Mesothelial cell of epicardium (in vitro differentiated cells): Measurements from ENCODE around the gene CD160. TPM values are rescaled to one million over a fixed set of nuclear protein-coding genes. Genes with fewer than 3 reads are reported as not detected.
A peak's percentile ranks its signal among the peaks of the same experiment; 100 is the strongest.

Experiments
- DNase-seq, 2 experiments: peaks; one replicate each; pipeline ENCODE4 v3.0.0; 2021; ENCODE audit warnings: low spot score in 2 of 2; ENCODE audit not compliant: unreplicated experiment in 2 of 2
- H3K27ac Mint-ChIP-seq: 2 replicates; pipeline ENCODE4 v1.8.0; 2021; ENCODE audit warnings: mixed read lengths
- H3K27me3 Mint-ChIP-seq: 2 replicates; pipeline ENCODE4 v1.8.0; 2021; ENCODE audit warnings: low read depth, mixed read lengths
- H3K36me3 Mint-ChIP-seq: 2 replicates; pipeline ENCODE4 v1.8.0; 2021; ENCODE audit warnings: mixed read lengths
- H3K4me1 Mint-ChIP-seq: 2 replicates; pipeline ENCODE4 v1.8.0; 2021; ENCODE audit warnings: mixed read lengths
- H3K4me3 Mint-ChIP-seq: 2 replicates; pipeline ENCODE4 v1.8.0; 2021; ENCODE audit warnings: mild to moderate bottlenecking, moderate library complexity, mixed read lengths
- H3K9me3 Mint-ChIP-seq: 2 replicates; pipeline ENCODE4 v1.8.0; 2021; ENCODE audit warnings: mixed read lengths
- total RNA-seq: library from RNA; stranded (reverse); gene quantifications from 3 replicates; pipeline ENCODE4 v1.2.1, GENCODE V29; 2021
- TF ChIP-seq, protein P1 (sequence below): fragments of 200-600 bp; sonication (generic); IDR thresholded peaks from one replicate; pipeline ENCODE4 v1.5.0; 2021; ENCODE audit warnings: antibody characterized with exemption; ENCODE audit not compliant: unreplicated experiment

Gene CD160
- total RNA-seq, 1 donor from 2014 or later = not detected

DNA sequence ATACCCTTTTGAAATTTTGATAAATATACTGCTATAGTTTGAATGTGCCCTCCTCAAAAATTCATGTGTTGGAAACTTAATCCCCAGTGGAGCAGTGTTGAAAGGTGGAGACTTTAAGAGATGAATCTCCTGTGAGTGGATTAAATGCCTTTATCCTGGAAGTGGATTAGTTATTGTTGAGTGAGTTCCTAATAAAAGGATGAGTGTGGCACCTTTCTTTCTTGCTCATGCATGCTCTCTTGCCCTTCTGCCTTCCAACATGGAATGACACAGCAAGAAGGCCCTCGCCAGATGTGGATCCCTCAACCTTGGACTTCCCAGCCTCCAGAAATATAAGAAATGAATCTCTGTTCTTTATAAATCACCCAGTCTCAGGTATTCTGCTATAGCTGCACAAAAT, 51.8 kb downstream of the CD160 start:
- no peak overlapping the region for H3K4me3 Mint-ChIP-seq
- H3K36me3 Mint-ChIP-seq = peaks cover 50% of the 10 kb centered on the region
- H3K27ac Mint-ChIP-seq = no peak overlapping the region
- TF ChIP-seq, protein P1, sequence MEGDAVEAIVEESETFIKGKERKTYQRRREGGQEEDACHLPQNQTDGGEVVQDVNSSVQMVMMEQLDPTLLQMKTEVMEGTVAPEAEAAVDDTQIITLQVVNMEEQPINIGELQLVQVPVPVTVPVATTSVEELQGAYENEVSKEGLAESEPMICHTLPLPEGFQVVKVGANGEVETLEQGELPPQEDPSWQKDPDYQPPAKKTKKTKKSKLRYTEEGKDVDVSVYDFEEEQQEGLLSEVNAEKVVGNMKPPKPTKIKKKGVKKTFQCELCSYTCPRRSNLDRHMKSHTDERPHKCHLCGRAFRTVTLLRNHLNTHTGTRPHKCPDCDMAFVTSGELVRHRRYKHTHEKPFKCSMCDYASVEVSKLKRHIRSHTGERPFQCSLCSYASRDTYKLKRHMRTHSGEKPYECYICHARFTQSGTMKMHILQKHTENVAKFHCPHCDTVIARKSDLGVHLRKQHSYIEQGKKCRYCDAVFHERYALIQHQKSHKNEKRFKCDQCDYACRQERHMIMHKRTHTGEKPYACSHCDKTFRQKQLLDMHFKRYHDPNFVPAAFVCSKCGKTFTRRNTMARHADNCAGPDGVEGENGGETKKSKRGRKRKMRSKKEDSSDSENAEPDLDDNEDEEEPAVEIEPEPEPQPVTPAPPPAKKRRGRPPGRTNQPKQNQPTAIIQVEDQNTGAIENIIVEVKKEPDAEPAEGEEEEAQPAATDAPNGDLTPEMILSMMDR = no peak
- DNase-seq = no peak
- peaks cover 11% of the 10 kb centered on the region for H3K9me3 Mint-ChIP-seq
- no peaks in the 10 kb centered on the region for H3K27me3 Mint-ChIP-seq
- H3K4me1 Mint-ChIP-seq = no peaks in the 10 kb centered on the region

DNA sequence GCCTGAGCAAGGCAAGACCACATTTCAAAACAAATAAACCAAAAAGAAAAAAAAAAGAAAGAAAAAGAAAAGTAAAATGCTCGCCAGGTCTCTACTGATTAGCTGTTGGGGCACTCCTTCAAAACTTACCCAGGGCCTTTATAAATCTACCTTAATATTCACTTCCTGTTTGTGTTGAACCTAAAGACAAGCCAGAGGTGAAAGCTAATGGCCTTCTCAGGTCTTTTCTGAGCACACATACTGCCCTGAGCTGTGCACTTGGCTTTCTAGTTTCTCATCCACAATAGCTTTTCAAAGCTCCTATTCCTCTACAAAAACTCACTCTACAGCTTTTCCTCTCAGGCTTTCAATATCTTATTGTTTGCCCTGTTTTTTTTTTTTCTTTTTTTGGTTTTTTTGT, 54.1 kb downstream of the CD160 start:
- peaks cover 11% of the 10 kb centered on the region for H3K9me3 Mint-ChIP-seq
- H3K4me3 Mint-ChIP-seq = no peak overlapping the region
- no peaks in the 10 kb centered on the region for H3K4me1 Mint-ChIP-seq
- peaks cover 39% of the 10 kb centered on the region for H3K36me3 Mint-ChIP-seq
- no peaks in the 10 kb centered on the region for H3K27me3 Mint-ChIP-seq
- TF ChIP-seq, protein P1 = no peak
- no peak for DNase-seq
- no peak overlapping the region for H3K27ac Mint-ChIP-seq

DNA sequence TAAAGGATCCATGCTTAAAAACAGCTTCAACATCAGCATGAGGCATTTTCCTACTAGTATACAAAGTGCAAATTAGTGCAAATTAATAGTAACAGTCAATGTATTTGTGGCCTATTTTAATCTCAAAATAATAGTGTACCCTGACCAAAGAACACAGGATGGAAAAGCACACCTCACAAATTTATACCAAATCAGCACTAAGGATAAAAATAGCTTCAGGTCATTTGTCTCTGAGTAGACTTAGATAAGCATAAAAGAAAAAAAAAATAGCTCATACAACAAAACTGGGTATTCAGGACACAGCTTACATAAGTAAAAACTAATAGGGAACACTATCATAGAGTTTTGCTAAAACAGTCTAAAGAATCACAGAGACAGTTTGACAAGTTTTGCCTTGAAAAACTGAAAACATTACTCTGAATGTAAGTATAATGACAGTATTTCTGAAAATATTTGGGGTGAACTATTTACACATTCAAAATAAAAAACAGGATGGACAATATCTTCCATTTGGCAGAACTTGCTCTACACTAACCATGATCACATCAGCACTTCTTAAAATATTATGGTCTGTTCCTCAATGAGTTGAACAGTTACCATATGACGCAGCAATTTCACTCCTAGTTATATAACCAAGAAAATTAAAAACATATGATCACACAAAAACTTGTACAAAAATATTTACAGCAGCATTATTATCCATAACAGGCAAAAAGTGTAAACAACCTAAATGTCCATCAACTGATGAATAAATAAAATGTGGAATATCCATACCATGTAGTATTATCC, 58.3 kb downstream of the CD160 start:
- Mint-ChIP-seq H3K9me3 (peaks cover 9% of the 10 kb centered on the region), H3K27ac (peak overlapping the region; percentile 31), H3K36me3 (peaks cover 19% of the 10 kb centered on the region), H3K4me3 (no peak overlapping the region), H3K4me1 (no peaks in the 10 kb centered on the region), H3K27me3 (no peaks in the 10 kb centered on the region)
- DNase-seq = no peak
- TF ChIP-seq, protein P1 = no peak

DNA sequence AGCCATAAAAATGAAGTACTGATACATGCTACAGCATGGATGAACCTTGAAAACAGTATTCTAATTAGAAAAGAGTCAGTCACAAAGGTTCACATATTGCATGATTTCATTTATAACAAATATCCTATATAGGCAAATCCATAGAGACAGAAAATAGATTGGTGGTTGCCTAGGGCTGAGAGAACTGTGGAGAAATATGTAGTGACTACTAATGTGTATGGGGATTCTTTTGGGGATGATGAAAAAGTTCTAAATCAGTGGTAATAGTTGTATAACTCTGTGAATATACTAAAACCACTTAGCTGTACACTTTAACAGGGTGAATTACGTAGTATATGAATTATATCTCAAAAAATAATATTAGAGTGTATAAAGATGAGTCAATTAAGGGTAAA, 58.8 kb downstream of the CD160 start:
- Mint-ChIP-seq H3K9me3 (peaks cover 3% of the 10 kb centered on the region), H3K36me3 (peaks cover 15% of the 10 kb centered on the region)

DNA sequence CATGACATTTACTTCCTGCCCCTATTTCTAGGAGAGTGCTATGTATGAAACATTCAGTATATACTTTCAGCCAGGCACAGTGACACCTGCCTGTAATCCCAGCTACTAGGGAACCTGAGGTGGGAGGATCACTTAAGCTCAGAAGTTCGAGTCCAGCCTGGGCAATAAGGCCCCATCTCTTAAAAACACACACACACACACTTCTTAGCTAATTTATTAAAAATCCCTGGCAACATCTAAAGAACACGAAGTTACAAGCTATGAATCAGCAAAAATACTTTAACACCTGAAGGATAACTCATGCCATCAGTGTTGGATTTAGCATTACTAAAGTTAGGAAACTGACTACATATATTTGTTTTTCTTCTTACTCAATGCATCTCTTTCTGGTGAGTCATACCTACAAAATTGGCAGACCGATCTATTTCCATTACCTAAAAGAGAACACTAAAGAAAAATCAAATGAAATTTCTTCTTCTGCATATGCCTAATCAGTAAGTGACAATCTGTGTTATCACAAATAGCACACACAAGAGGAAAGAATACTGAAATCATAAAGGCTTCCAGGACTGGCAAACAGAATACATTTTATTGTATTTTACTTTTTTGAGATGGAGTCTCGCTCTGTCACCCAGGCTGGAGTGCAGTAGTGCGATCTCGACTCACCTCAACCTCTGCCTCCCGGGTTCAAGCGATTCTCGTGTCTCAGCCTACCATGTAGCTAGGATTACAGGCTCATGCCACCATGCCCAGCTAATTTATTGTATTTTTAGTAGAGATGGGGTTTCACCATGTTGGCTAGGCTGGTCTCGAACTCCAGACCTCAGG, 63.2 kb downstream of the CD160 start:
- Mint-ChIP-seq H3K27me3 (no peaks in the 10 kb centered on the region), H3K27ac (peak overlapping the region; percentile 49), H3K36me3 (peaks cover 4% of the 10 kb centered on the region), H3K9me3 (no peaks in the 10 kb centered on the region), H3K4me1 (no peaks in the 10 kb centered on the region), H3K4me3 (no peak overlapping the region)
- DNase-seq = no peak
- TF ChIP-seq, protein P1 = no peak

More for the DNA sequence above, 58.8 kb downstream of the CD160 start:
- no peak overlapping the region for H3K27ac Mint-ChIP-seq
- TF ChIP-seq, protein P1 = no peak
- H3K27me3 Mint-ChIP-seq = no peaks in the 10 kb centered on the region
- DNase-seq = no peak
- no peak overlapping the region for H3K4me3 Mint-ChIP-seq
- H3K4me1 Mint-ChIP-seq = no peaks in the 10 kb centered on the region
